Liver (tissue), 9 donors: Measurements from ENCODE around the gene ARHGEF28. TPM values are rescaled to one million over a fixed set of nuclear protein-coding genes. Genes with fewer than 3 reads are reported as not detected.

Source experiments
- DNase-seq: peaks from one replicate; pipeline ENCODE4 v3.0.0-alpha.2; 2017; ENCODE audit warnings: low spot score
- H3K27ac ChIP-seq, 2 donors: one replicate each; pipeline ENCODE4 v1.7.0; 2013; ENCODE audit warnings: inconsistent platforms in 2 of 2, low read length in 2 of 2, control low read depth in 1 of 2, low read depth in 1 of 2, mild to moderate bottlenecking in 1 of 2
- H3K27me3 ChIP-seq, 4 donors: one replicate each; pipeline versions ENCODE4 v1.6.1 to v1.7.0; 2013; ENCODE audit warnings: low read length in 3 of 4, inconsistent platforms in 1 of 4, mild to moderate bottlenecking in 1 of 4, moderate library complexity in 1 of 4; ENCODE audit not compliant: control insufficient read depth in 4 of 4, insufficient read depth in 4 of 4
- H3K36me3 ChIP-seq, 4 donors: one replicate each; pipeline versions ENCODE4 v1.6.1 to v1.7.0; 2013; ENCODE audit warnings: low read length in 3 of 4, mild to moderate bottlenecking in 3 of 4, low read depth in 1 of 4, moderate library complexity in 1 of 4; ENCODE audit not compliant: control insufficient read depth in 4 of 4, insufficient read depth in 3 of 4
- H3K4me1 ChIP-seq, 4 donors: one replicate each; pipeline versions ENCODE4 v1.6.1 to v1.7.0; 2013; ENCODE audit warnings: low read length in 3 of 4, mild to moderate bottlenecking in 3 of 4, moderate library complexity in 1 of 4; ENCODE audit not compliant: control insufficient read depth in 4 of 4, insufficient read depth in 4 of 4
- H3K4me3 ChIP-seq, 3 donors: one replicate each; pipeline versions ENCODE4 v1.6.1 to v1.7.0; 2013; ENCODE audit warnings: low read length in 3 of 3, control low read depth in 1 of 3, low read depth in 1 of 3, mild to moderate bottlenecking in 1 of 3
- H3K9ac ChIP-seq, 2 donors: one replicate each; pipeline ENCODE4 v1.7.0; 2013; ENCODE audit warnings: low read length in 2 of 2, mild to moderate bottlenecking in 2 of 2, moderate library complexity in 2 of 2, control low read depth in 1 of 2, low read depth in 1 of 2
- H3K9me3 ChIP-seq, 4 donors: one replicate each; pipeline versions ENCODE4 v1.6.1 to v1.7.0; 2013; ENCODE audit warnings: low read length in 3 of 4; ENCODE audit not compliant: control insufficient read depth in 4 of 4
- CTCF ChIP-seq: fragments of 150-350 bp; IDR thresholded peaks from 2 replicates; pipeline ENCODE4 v1.5.1; 2017; ENCODE audit warnings: improper control_type of control experiment, low read depth, low read length; ENCODE audit not compliant: missing input control
- EGR1 ChIP-seq, 2 donors: IDR thresholded peaks; 2 replicates each; pipeline ENCODE4 v1.6.1; 2016 to 2018; ENCODE audit warnings: antibody characterized with exemption in 2 of 2, low read depth in 2 of 2
- FOXA1 ChIP-seq: IDR thresholded peaks from 2 replicates; pipeline ENCODE4 v1.6.1; 2016; ENCODE audit warnings: antibody characterized with exemption
- GABPA ChIP-seq, 2 donors: IDR thresholded peaks in 1 of 2; conservative IDR thresholded peaks in 1 of 2; 2 replicates each; pipeline ENCODE4 v1.6.1; 2016; ENCODE audit warnings: antibody characterized with exemption in 2 of 2, mild to moderate bottlenecking in 1 of 2, moderate library complexity in 1 of 2
- HNF4A ChIP-seq, 2 donors: conservative IDR thresholded peaks; 2 replicates each; pipeline ENCODE4 v1.6.1; 2016; ENCODE audit warnings: antibody characterized with exemption in 2 of 2, mild to moderate bottlenecking in 2 of 2
- HNF4G ChIP-seq: IDR thresholded peaks from 2 replicates; pipeline ENCODE4 v1.6.1; 2016; ENCODE audit warnings: antibody characterized with exemption
- NR2F2 ChIP-seq: IDR thresholded peaks from 2 replicates; pipeline ENCODE4 v1.6.1; 2016; ENCODE audit warnings: antibody characterized with exemption
- RAD21 ChIP-seq, 2 donors: IDR thresholded peaks; 2 replicates each; pipeline ENCODE4 v1.6.1; 2016; ENCODE audit warnings: antibody characterized with exemption in 2 of 2, mild to moderate bottlenecking in 2 of 2
- REST ChIP-seq: IDR thresholded peaks from 2 replicates; pipeline ENCODE4 v1.6.1; 2016; ENCODE audit warnings: antibody characterized with exemption, mild to moderate bottlenecking
- RXRA ChIP-seq, 2 donors: IDR thresholded peaks; 2 replicates each; pipeline ENCODE4 v1.6.1; 2017 to 2018; ENCODE audit warnings: antibody characterized with exemption in 2 of 2, mild to moderate bottlenecking in 1 of 2
- SP1 ChIP-seq: IDR thresholded peaks from 2 replicates; pipeline ENCODE4 v1.6.1; 2018; ENCODE audit warnings: antibody characterized with exemption, mild to moderate bottlenecking
- TAF1 ChIP-seq: conservative IDR thresholded peaks from 2 replicates; pipeline ENCODE4 v1.6.1; 2016; ENCODE audit warnings: antibody characterized with exemption, mild to moderate bottlenecking
- YY1 ChIP-seq: IDR thresholded peaks from 2 replicates; pipeline ENCODE4 v1.6.1; 2016; ENCODE audit warnings: antibody characterized with exemption, mild to moderate bottlenecking
- ZBTB33 ChIP-seq: IDR thresholded peaks from 2 replicates; pipeline ENCODE4 v1.6.1; 2016; ENCODE audit warnings: antibody characterized with exemption
- WGBS: extraction: QIAGEN DNeasy Blood & Tissue Kit; methylation state at CpG from one replicate; pipeline ENCODE4 v1.1.7; 2013; 5-methylcytosine and 5-hydroxymethylcytosine counted together
- polyA plus RNA-seq, 2 donors: library from polyadenylated mRNA; stranded (reverse) in 1 of 2; unstranded in 1 of 2; fragments of 200-250 nt in 1 of 2; fragments of >200 nt in 1 of 2; fragmentation: Nextera tagmentation in 1 of 2; extraction: Ambion mirVana in 1 of 2; gene quantifications; one replicate each; pipeline versions ENCODE4 v1.2.1 to v1.2.3, GENCODE V29; 2013 to 2015
- total RNA-seq, 2 donors: library from RNA; depleted of rRNA; stranded (reverse); fragments of >200 nt; gene quantifications; one replicate each; pipeline ENCODE4 v1.2.3, GENCODE V29; 2014
- donor health status: healthy.
- donor health status: healthy.
- donor health status: healthy.
- donor health status: healthy.
- donor health status: healthy.

The ARHGEF28 gene
- total and polyA plus RNA-seq, 4 donors = 1.6 to 13.9 (median 3.6) TPM

GRCh38 chr5:73668486-73669111 is 42.6 kb downstream of the ARHGEF28 start:
- no peak for DNase-seq
- Histone ChIP-seq H3K27me3 (no peaks in the 10 kb centered on the region), H3K4me1 (peaks cover under 1 to 21% (median 18%) of the 10 kb centered on the region in 4 donors), H3K27ac (no peak overlapping the region), H3K4me3 (no peak overlapping the region), H3K9ac (no peak overlapping the region), H3K36me3 (no peaks in the 10 kb centered on the region), H3K9me3 (no peaks in the 10 kb centered on the region)
- WGBS = 93% methylated on average over 3 of the region's 3 CpGs
- TF ChIP-seq RXRA (IDR thresholded peaks at IDR 0.05) (no peak), TAF1 (no peak), SP1 (no peak), NR2F2 (no peak), HNF4G (no peak), HNF4A (conservative IDR thresholded peaks at IDR 0.05) (no peak), RAD21 (IDR thresholded peaks at IDR 0.05) (no peak), FOXA1 (no peak), YY1 (no peak), GABPA (IDR thresholded peaks at IDR 0.05 in 1 of 2, conservative IDR thresholded peaks at IDR 0.05 in 1 of 2) (no peak), CTCF (no peak), ZBTB33 (no peak)

GRCh38 chr5:73670731-73671130 is 44.7 kb downstream of the ARHGEF28 start:
- no peaks in the 10 kb centered on the region for H3K36me3 ChIP-seq
- H3K9me3 ChIP-seq = no peaks in the 10 kb centered on the region
- WGBS = 98% methylated on average over 3 of the region's 3 CpGs
- H3K27ac ChIP-seq = no peak overlapping the region
- no peak for DNase-seq
- no peak overlapping the region for H3K9ac ChIP-seq
- H3K4me1 ChIP-seq = peaks cover 5 to 27% (median 19%) of the 10 kb centered on the region in 4 donors
- H3K27me3 ChIP-seq = no peaks in the 10 kb centered on the region
- no peak overlapping the region for H3K4me3 ChIP-seq
- TF ChIP-seq YY1 (no peak), EGR1 (IDR thresholded peaks at IDR 0.05; ENCODE audit: low read depth in 2 of 2) (no peak), REST (no peak), HNF4A (conservative IDR thresholded peaks at IDR 0.05) (no peak), SP1 (no peak)
